ENCODE measurements around the gene OS9. TPM values are rescaled to one million over a fixed set of nuclear protein-coding genes. Genes with fewer than 3 reads are reported as not detected.

Gene OS9
- total and polyA plus RNA-seq, 2 of the 4 experiments (the other 2 are of a cell fraction), result 159 to 272 TPM

GRCh38 chr12:57726151-57726883 is 32.4 kb downstream of the OS9 start (continued):
- TF ChIP-seq MAZ (IDR thresholded peaks at IDR 0.05; ENCODE audit: borderline replicate concordance, low read depth, low read length), result peak; percentile 16; the same call in 1 of the 2 replicates
- peak; percentile 18 for TF ChIP-seq RCOR1 (IDR thresholded peaks at IDR 0.05; ENCODE audit: insufficient replicate concordance, low read length)

Data from IMR-90 (cell line).